Smooth muscle cell (in vitro differentiated cells): ENCODE data around the gene DCAF6. TPM values are rescaled to one million over a fixed set of nuclear protein-coding genes. Genes with fewer than 3 reads are reported as not detected.

Experiments used
- DNase-seq: peaks from one replicate; lab custom pipeline; 2025; ENCODE audit not compliant: unreplicated experiment; lab: John Stamatoyannopoulos, UW
- H2AFZ ChIP-seq: fragments of 200-600 bp; sonication (generic); 2 replicates; pipeline ENCODE4 v1.6.0; 2016; ENCODE audit warnings: antibody characterized with exemption, low read depth, mild to moderate bottlenecking
- H3F3A ChIP-seq: fragments of 200-600 bp; sonication (generic); 2 replicates; pipeline ENCODE4 v1.6.0; 2017; ENCODE audit warnings: antibody characterized with exemption, low read depth
- H3K27ac ChIP-seq: fragments of 200-600 bp; sonication (generic); 2 replicates; pipeline ENCODE4 v1.5.1; 2016; ENCODE audit warnings: low read depth, mild to moderate bottlenecking
- H3K27me3 ChIP-seq: fragments of 200-600 bp; sonication (generic); 2 replicates; pipeline ENCODE4 v1.6.1; 2016; ENCODE audit warnings: low read depth, mild to moderate bottlenecking
- H3K36me3 ChIP-seq: fragments of 200-600 bp; sonication (generic); 2 replicates; pipeline ENCODE4 v1.5.1; 2016; ENCODE audit warnings: low read depth
- H3K4me1 ChIP-seq: fragments of 200-600 bp; sonication (generic); 2 replicates; pipeline ENCODE4 v1.5.1; 2016; ENCODE audit warnings: low read depth
- H3K4me2 ChIP-seq: fragments of 200-600 bp; sonication (generic); 2 replicates; pipeline ENCODE4 v1.6.0; 2016; ENCODE audit warnings: mild to moderate bottlenecking
- H3K4me3 ChIP-seq: fragments of 200-600 bp; sonication (generic); 2 replicates; pipeline ENCODE4 v1.5.1; 2016; ENCODE audit warnings: mild to moderate bottlenecking
- H3K79me2 ChIP-seq: fragments of 200-600 bp; sonication (generic); 2 replicates; pipeline ENCODE4 v1.6.0; 2016; ENCODE audit warnings: low read depth, mild to moderate bottlenecking
- H3K9ac ChIP-seq: fragments of 200-600 bp; sonication (generic); 2 replicates; pipeline ENCODE4 v1.6.0; 2016; ENCODE audit warnings: low read depth
- H3K9me3 ChIP-seq: fragments of 200-600 bp; sonication (generic); replicated peaks from 2 replicates; pipeline ENCODE4 v1.5.1; 2016; ENCODE audit warnings: low read depth
- H4K20me1 ChIP-seq: fragments of 200-600 bp; sonication (generic); 2 replicates; pipeline ENCODE4 v1.6.0; 2016; ENCODE audit warnings: low read depth
- CTCF ChIP-seq: fragments of 200-600 bp; sonication (generic); IDR thresholded peaks from 2 replicates; pipeline ENCODE4 v1.5.1; 2017; ENCODE audit warnings: borderline replicate concordance, mild to moderate bottlenecking, antibody characterized with exemption; ENCODE audit not compliant: insufficient read depth, poor library complexity, severe bottlenecking
- WGBS: methylation state at CpG from one replicate; pipeline ENCODE4 v1.1.7; 2016; ENCODE audit warnings: low lambda C conversion rate; 5-methylcytosine and 5-hydroxymethylcytosine counted together
- polyA plus RNA-seq: library from polyadenylated mRNA; unstranded; fragments of >200 nt; fragmentation: Nextera tagmentation; extraction: Ambion mirVana; gene quantifications from 2 replicates; pipeline ENCODE4 v1.2.1, GENCODE V29; 2016
- total RNA-seq: library from RNA; depleted of rRNA; stranded (reverse); fragments of >200 nt; gene quantifications from 2 replicates; pipeline ENCODE4 v1.2.3, GENCODE V29; 2014

Gene DCAF6
- total and polyA plus RNA-seq, 2 experiments from 2014 or later: 27.4 to 34.9 TPM

GRCh38 chr1:168085401-168085872 is 149.0 kb downstream of the DCAF6 start:
- Histone ChIP-seq H3K27ac (no peak overlapping the region), H4K20me1 (no peaks in the 10 kb centered on the region), H3K4me2 (no peak overlapping the region), H3K79me2 (no peaks in the 10 kb centered on the region), H3F3A (no peaks in the 10 kb centered on the region), H2AFZ (no peak overlapping the region), H3K27me3 (no peaks in the 10 kb centered on the region), H3K4me3 (no peak overlapping the region), H3K36me3 (no peaks in the 10 kb centered on the region), H3K9me3 (no peaks in the 10 kb centered on the region), H3K9ac (no peak overlapping the region), H3K4me1 (no peaks in the 10 kb centered on the region)
- no peak for TF ChIP-seq CTCF
- no peak for DNase-seq
- 94% methylated on average over 16 of the region's 16 CpGs for WGBS

GRCh38 chr1:168086438-168086837 is 150.0 kb downstream of the DCAF6 start:
- no peaks in the 10 kb centered on the region for H4K20me1 ChIP-seq
- H3F3A ChIP-seq: no peaks in the 10 kb centered on the region
- no peaks in the 10 kb centered on the region for H3K4me1 ChIP-seq
- no peak overlapping the region for H3K27ac ChIP-seq
- TF ChIP-seq CTCF: no peak
- no peaks in the 10 kb centered on the region for H3K9me3 ChIP-seq
- no peak for DNase-seq
- H3K4me2 ChIP-seq: no peak overlapping the region
- H3K27me3 ChIP-seq: no peaks in the 10 kb centered on the region
- H3K9ac ChIP-seq: no peak overlapping the region
- no peak overlapping the region for H3K4me3 ChIP-seq
- H3K36me3 ChIP-seq: no peaks in the 10 kb centered on the region
- no peak overlapping the region for H2AFZ ChIP-seq
- H3K79me2 ChIP-seq: no peaks in the 10 kb centered on the region
- 85% methylated on average over 2 of the region's 2 CpGs for WGBS

- H3K36me3 ChIP-seq: no peaks in the 10 kb centered on the region
- no peak overlapping the region for H3K27ac ChIP-seq
- no peak overlapping the region for H3K4me3 ChIP-seq
- H4K20me1 ChIP-seq: no peaks in the 10 kb centered on the region
- TF ChIP-seq CTCF: no peak
- no peaks in the 10 kb centered on the region for H3K27me3 ChIP-seq
- no peaks in the 10 kb centered on the region for H3K9me3 ChIP-seq
- H3K9ac ChIP-seq: no peak overlapping the region
- H2AFZ ChIP-seq: no peak overlapping the region
- H3F3A ChIP-seq: no peaks in the 10 kb centered on the region
- 85% methylated on average over 10 of the region's 10 CpGs for WGBS
- H3K4me2 ChIP-seq: no peak overlapping the region
- no peaks in the 10 kb centered on the region for H3K79me2 ChIP-seq
- H3K4me1 ChIP-seq: peaks cover 2% of the 10 kb centered on the region
- no peak for DNase-seq
Measured at GRCh38 chr1:168087696-168088095, 151.2 kb downstream of the DCAF6 start.
